GM12864 (cell line): ENCODE measurements around the gene WSCD2.

ENCODE experiments used
- DNase-seq: peaks from one replicate; pipeline ENCODE4 v3.0.0-alpha.2; 2011; ENCODE audit warnings: low read depth
- H3K4me3 ChIP-seq: 2 replicates; pipeline ENCODE4 v1.5.1; 2011; ENCODE audit warnings: mild to moderate bottlenecking, low read depth, low read length, control low read depth
- TF ChIP-seq, protein P1 (sequence below): IDR thresholded peaks from 2 replicates; pipeline ENCODE4 v1.5.1; 2011; ENCODE audit warnings: low read depth, mild to moderate bottlenecking, moderate library complexity, low read length, control low read depth, inconsistent platforms; ENCODE audit errors: missing control alignments

The WSCD2 gene

DNA sequence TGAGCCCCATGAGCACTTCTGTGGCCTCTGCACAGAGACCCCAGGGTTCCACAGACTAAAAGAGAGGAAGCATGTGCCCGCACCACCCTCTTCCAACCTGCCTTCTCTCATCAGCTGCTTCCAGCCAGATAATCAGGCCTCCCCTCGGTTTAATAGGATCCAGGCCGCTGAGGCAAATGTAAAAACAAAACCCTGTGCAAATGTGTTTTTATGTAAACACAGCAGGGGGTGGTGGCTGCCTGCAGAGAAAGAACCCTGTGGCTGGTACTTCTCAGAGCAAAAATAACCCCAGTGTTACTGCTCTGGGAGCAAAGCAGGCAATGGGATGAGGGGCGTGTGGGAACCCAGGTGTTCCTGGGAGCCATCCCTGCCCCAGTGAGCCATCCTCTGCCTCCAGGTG, 46.2 kb downstream of the WSCD2 start:
- H3K4me3 ChIP-seq = no peak overlapping the region
- no peak for DNase-seq
- TF ChIP-seq, protein P1, sequence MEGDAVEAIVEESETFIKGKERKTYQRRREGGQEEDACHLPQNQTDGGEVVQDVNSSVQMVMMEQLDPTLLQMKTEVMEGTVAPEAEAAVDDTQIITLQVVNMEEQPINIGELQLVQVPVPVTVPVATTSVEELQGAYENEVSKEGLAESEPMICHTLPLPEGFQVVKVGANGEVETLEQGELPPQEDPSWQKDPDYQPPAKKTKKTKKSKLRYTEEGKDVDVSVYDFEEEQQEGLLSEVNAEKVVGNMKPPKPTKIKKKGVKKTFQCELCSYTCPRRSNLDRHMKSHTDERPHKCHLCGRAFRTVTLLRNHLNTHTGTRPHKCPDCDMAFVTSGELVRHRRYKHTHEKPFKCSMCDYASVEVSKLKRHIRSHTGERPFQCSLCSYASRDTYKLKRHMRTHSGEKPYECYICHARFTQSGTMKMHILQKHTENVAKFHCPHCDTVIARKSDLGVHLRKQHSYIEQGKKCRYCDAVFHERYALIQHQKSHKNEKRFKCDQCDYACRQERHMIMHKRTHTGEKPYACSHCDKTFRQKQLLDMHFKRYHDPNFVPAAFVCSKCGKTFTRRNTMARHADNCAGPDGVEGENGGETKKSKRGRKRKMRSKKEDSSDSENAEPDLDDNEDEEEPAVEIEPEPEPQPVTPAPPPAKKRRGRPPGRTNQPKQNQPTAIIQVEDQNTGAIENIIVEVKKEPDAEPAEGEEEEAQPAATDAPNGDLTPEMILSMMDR = no peak

DNA sequence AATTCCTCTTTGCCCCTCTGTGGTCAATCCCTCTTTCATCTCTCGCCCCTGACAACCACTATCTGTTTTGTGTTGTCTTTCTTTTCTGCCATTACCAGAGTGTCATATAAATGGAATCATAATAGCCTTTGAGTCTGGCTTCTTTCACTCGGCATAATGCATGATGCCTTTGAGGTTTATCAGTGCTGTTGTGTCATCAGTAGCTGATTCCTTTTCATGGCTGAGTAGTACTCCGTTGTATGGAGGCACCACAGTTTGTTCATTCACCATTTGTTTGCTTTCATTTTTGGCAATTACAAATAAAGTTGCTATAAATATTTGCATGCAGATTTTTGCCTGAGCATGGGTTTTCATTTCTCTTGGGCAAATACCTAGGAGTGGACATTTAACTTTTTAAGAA, 47.2 kb downstream of the WSCD2 start:
- DNase-seq = no peak
- TF ChIP-seq, protein P1 = no peak

DNA sequence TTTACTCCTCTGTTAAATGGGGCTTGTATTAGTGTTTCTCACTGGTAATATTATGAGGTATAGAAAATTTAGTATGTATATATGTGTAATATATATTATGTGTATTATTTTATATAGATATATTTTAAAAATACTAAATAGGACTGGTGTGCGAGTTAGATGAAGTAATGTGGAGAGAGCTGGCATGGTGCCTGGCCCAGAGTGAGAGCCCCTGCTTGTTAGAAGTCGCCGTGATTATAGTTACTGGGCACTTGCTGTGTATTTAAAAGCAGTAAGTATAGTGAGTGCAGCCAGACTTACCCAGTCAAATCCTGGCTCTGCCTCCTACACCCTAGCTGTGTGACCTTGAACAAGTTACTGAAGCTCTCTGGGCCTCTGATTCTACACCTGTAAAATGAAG, 48.0 kb downstream of the WSCD2 start:
- no peak for DNase-seq
- TF ChIP-seq, protein P1 = no peak
- no peak overlapping the region for H3K4me3 ChIP-seq

More for the DNA sequence above, 47.2 kb downstream of the WSCD2 start:
- no peak overlapping the region for H3K4me3 ChIP-seq

GRCh38 chr12:108179305-108179704, 50.2 kb downstream of the WSCD2 start:
- H3K4me3 ChIP-seq = no peak overlapping the region
- no peak for DNase-seq
- TF ChIP-seq, protein P1 = no peak

DNA sequence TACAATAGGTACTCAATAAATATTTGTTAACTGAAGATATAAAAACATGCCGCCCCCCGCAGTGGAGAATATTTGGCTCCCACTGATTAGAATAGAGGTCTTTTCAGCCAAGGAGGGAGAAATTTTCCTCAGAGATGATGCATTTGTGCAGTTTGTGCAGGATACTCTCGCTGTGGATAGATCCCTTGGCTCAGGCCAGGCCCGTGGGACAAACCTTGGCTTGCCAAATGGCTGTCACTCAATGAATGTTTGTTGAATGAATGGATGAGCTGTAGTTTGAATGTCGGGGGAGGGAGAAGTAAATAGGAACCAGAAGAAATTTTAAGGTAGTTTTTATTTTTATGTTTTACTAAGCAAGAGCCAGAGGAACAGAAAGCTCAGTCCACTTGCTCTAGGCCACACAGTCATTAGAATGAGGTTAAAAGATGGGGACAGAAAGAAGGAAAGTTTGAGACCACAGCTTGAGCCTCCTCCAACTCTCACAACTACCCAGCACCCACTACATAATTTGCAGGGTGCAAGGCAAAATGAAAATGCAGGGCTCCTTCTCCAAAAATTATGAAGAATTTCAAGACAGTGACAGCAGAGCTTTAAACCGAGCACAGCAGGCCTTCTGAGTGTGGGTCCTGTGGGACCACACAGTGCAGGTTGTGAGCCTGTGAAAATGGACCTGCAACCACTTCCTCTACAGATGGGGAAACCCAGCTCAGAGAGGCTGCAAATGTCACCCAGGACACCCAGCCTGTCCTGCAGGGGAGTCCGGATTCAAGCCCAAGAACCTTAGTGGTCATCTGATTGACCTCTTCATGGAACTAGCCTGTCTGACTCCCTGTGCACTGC, 51.4 kb downstream of the WSCD2 start:
- no peak for DNase-seq
- TF ChIP-seq, protein P1 = no peak
- no peak overlapping the region for H3K4me3 ChIP-seq

DNA sequence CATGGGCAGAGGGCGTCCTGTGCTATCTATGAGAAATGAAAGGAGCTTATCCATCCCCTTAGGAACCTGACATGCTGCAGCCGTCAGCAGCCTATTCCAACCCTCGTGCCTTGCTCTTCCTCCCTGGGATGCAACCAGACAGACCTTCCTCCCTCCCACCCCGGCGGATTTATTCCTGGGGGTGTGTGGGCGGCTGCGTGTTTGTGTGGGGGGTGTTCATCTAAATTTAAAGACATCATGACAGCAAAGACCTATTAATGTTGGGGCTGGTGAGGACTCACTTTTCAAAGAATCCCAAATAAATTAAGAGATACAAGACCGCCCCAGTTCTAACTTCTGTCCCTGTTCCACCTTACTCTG, 52.0 kb downstream of the WSCD2 start:
- TF ChIP-seq, protein P1 = no peak
- DNase-seq = no peak
- no peak overlapping the region for H3K4me3 ChIP-seq

DNA sequence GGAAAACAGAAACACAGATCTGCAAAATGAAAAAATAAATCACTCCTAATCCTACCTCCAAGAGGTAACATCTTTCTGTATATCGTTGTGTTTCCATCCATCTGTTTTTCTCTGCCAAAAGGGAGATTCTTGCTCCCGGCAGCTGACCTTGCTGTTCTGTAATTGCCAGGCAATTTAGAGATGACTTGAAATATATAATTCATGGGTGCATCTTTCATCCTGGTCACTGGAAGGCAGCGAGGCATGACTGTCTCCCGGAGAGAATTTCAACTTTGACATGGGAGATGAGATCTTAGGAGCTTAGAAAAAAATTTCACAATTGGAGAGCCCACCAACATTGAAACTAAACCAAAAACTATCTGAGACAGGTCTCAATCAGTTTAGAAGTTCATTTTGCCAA, 53.0 kb downstream of the WSCD2 start:
- no peak for DNase-seq
- TF ChIP-seq, protein P1 = no peak

More for the DNA sequence above, 53.0 kb downstream of the WSCD2 start:
- H3K4me3 ChIP-seq = no peak overlapping the region
